Loucy (cell line): Measurements from ENCODE around the gene FAM131A.

Experiments
- EZH2phosphoT487 ChIP-seq: fragments of 200-600 bp; IDR thresholded peaks from 2 replicates; pipeline ENCODE4 v1.6.1; 2018; ENCODE audit warnings: antibody characterized with exemption, mild to moderate bottlenecking, moderate library complexity, borderline replicate concordance
- TF ChIP-seq, protein P1 (sequence below): fragments of 200-600 bp; sonication (generic); conservative IDR thresholded peaks from 2 replicates; pipeline ENCODE4 v1.5.1; 2014; ENCODE audit warnings: mild to moderate bottlenecking, antibody characterized with exemption, low read length

- TF ChIP-seq, protein P1, sequence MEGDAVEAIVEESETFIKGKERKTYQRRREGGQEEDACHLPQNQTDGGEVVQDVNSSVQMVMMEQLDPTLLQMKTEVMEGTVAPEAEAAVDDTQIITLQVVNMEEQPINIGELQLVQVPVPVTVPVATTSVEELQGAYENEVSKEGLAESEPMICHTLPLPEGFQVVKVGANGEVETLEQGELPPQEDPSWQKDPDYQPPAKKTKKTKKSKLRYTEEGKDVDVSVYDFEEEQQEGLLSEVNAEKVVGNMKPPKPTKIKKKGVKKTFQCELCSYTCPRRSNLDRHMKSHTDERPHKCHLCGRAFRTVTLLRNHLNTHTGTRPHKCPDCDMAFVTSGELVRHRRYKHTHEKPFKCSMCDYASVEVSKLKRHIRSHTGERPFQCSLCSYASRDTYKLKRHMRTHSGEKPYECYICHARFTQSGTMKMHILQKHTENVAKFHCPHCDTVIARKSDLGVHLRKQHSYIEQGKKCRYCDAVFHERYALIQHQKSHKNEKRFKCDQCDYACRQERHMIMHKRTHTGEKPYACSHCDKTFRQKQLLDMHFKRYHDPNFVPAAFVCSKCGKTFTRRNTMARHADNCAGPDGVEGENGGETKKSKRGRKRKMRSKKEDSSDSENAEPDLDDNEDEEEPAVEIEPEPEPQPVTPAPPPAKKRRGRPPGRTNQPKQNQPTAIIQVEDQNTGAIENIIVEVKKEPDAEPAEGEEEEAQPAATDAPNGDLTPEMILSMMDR, result no peak
- TF ChIP-seq EZH2phosphoT487, result no peak
These were observed 38.5 kb upstream of the FAM131A start, which contains the start of gene PSMD2 for GRCh38 chr3:184298759-184299487.
